Measurements from ENCODE around the gene HOXD9.

DNA sequence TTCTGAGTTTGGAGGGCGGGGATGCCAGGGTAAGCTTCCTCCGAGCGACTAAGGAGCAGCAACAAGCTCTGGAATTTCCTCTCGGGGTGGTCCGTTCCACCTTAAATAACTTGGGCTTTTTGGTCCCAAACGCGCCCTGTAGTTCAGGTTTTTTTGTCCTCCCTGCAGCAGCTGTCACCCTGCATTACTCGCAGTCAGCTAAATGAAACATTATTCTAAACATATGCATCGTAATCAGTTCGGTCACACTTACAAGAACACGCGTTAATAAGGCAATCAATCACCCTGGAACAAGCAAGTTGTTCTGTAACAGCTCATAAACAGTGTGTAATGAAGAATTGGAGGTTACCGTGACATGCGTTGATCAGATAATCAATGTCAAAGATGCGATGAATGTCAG is 47.0 kb upstream of the HOXD9 start:
- TF ChIP-seq, protein P1, sequence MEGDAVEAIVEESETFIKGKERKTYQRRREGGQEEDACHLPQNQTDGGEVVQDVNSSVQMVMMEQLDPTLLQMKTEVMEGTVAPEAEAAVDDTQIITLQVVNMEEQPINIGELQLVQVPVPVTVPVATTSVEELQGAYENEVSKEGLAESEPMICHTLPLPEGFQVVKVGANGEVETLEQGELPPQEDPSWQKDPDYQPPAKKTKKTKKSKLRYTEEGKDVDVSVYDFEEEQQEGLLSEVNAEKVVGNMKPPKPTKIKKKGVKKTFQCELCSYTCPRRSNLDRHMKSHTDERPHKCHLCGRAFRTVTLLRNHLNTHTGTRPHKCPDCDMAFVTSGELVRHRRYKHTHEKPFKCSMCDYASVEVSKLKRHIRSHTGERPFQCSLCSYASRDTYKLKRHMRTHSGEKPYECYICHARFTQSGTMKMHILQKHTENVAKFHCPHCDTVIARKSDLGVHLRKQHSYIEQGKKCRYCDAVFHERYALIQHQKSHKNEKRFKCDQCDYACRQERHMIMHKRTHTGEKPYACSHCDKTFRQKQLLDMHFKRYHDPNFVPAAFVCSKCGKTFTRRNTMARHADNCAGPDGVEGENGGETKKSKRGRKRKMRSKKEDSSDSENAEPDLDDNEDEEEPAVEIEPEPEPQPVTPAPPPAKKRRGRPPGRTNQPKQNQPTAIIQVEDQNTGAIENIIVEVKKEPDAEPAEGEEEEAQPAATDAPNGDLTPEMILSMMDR (IDR thresholded peaks at IDR 0.05; ENCODE audit: low read depth, low read length) = no peak
- TF ChIP-seq, protein P2, sequence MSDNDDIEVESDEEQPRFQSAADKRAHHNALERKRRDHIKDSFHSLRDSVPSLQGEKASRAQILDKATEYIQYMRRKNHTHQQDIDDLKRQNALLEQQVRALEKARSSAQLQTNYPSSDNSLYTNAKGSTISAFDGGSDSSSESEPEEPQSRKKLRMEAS (IDR thresholded peaks at IDR 0.05; ENCODE audit: low read depth, low read length) = no peak
